HCT116 (cell line): Measurements from ENCODE around the gene WWOX. TPM values are rescaled to one million over a fixed set of nuclear protein-coding genes. Genes with fewer than 3 reads are reported as not detected.
A peak's percentile ranks its signal among the peaks of the same experiment; 100 is the strongest.

ENCODE experiments used
- ATAC-seq: fragments of 200-7000 bp; cut with Tn5 transposase; 2 replicates; pipeline ENCODE4 v1.9.1; 2020; ENCODE audit warnings: mild to moderate bottlenecking, moderate library complexity
- BruUV-seq: library from RNA; stranded (reverse); fragments of 400-500 nt; replicated peaks from 2 replicates; lab custom pipeline; 2021; lab: Mats Ljungman, UMichigan
- CTCF ChIA-PET: fragments of 300-600 bp; sonication (Branson Sonifier 250); formaldehyde crosslinking; loops from one replicate; lab custom pipeline; 2021; ENCODE audit warnings: antibody characterized with exemption; lab: Charles Lee
- POLR2A ChIA-PET: fragments of 300-600, 350-600 bp; sonication (Branson Sonifier 250); formaldehyde crosslinking; loops from one replicate; lab custom pipeline; 2021; ENCODE audit warnings: antibody characterized with exemption; lab: Charles Lee
- RAD21 ChIA-PET, 2 experiments: fragments of 300-600 bp; sonication (Branson Sonifier 250); formaldehyde crosslinking; loops; one replicate each; lab custom pipeline; 2023; ENCODE audit warnings: low total read pairs in 2 of 2; ENCODE audit not compliant: uncharacterized antibody in 2 of 2, unreplicated experiment in 2 of 2, low non-redundant PET in 1 of 2; lab: Charles Lee
- DNase-seq: peaks from one replicate; pipeline ENCODE4 v3.0.0-alpha.2; 2010; ENCODE audit warnings: low read depth, low spot score
- H2AFZ ChIP-seq: fragments of 200-600 bp; shearing (Covaris generic), sonication (generic); 2 replicates; pipeline ENCODE4 v1.6.1; 2017; ENCODE audit warnings: low read depth, mixed run types, mixed read lengths, antibody characterized with exemption, low read length; ENCODE audit not compliant: poor library complexity, severe bottlenecking
- H3K27ac ChIP-seq: 2 replicates; pipeline ENCODE4 v1.5.1; 2012; ENCODE audit warnings: low read depth, low read length
- H3K27me3 ChIP-seq: fragments of 200-600 bp; sonication (generic); 2 replicates; pipeline ENCODE4 v1.6.1; 2016; ENCODE audit warnings: mixed run types, low read length, mixed read lengths; ENCODE audit not compliant: insufficient read depth
- H3K36me3 ChIP-seq, 2 experiments: fragments of 200-500 bp in 1 of 2; fragments of 200-600 bp in 1 of 2; sonication (Bioruptor generic) in 1 of 2; sonication (generic) in 1 of 2; 2 replicates each; pipeline versions ENCODE4 v1.5.1 to v1.6.1; 2014 to 2016; ENCODE audit warnings: low read length in 2 of 2, inconsistent platforms in 1 of 2, mixed read lengths in 1 of 2, mixed run types in 1 of 2; ENCODE audit not compliant: insufficient read depth in 2 of 2, control insufficient read depth in 1 of 2
- H3K4me1 ChIP-seq, 2 experiments: fragments of 200-600 bp in 1 of 2; sonication (generic) in 1 of 2; 2 replicates each; pipeline versions ENCODE4 v1.5.1 to v1.6.1; 2012 to 2017; ENCODE audit warnings: low read length in 2 of 2, inconsistent platforms in 1 of 2, mild to moderate bottlenecking in 1 of 2, mixed read lengths in 1 of 2, mixed run types in 1 of 2, moderate library complexity in 1 of 2; ENCODE audit not compliant: insufficient read depth in 2 of 2, control insufficient read depth in 1 of 2
- H3K4me2 ChIP-seq: fragments of 200-600 bp; sonication (generic); 2 replicates; pipeline ENCODE4 v1.6.1; 2017; ENCODE audit warnings: mixed run types, low read length, mixed read lengths
- H3K4me3 ChIP-seq, 2 experiments: fragments of 200-600 bp in 1 of 2; sonication (generic) in 1 of 2; replicated peaks in 1 of 2; 2 replicates each; pipeline ENCODE4 v1.5.1; 2011 to 2016; ENCODE audit warnings: low read length in 2 of 2, control low read depth in 1 of 2, low read depth in 1 of 2, mild to moderate bottlenecking in 1 of 2, mixed read lengths in 1 of 2, mixed run types in 1 of 2
- H3K79me2 ChIP-seq: fragments of 200-600 bp; sonication (generic); 2 replicates; pipeline ENCODE4 v1.6.1; 2017; ENCODE audit warnings: mild to moderate bottlenecking, mixed run types, low read length, moderate library complexity, mixed read lengths; ENCODE audit not compliant: insufficient read depth
- H3K9ac ChIP-seq: fragments of 200-600 bp; sonication (generic); 2 replicates; pipeline ENCODE4 v1.6.1; 2016; ENCODE audit warnings: low read length, mixed read lengths
- H3K9me2 ChIP-seq: fragments of 200-600 bp; sonication (generic), shearing (Covaris generic); 2 replicates; pipeline ENCODE4 v1.6.1; 2017; ENCODE audit warnings: mixed run types, mild to moderate bottlenecking, moderate library complexity; ENCODE audit not compliant: insufficient read depth
- H3K9me3 ChIP-seq, 2 experiments: fragments of 200-500 bp in 1 of 2; fragments of 200-600 bp in 1 of 2; sonication (Bioruptor generic) in 1 of 2; sonication (generic) in 1 of 2; 2 replicates each; pipeline ENCODE4 v1.6.1; 2014 to 2017; ENCODE audit warnings: low read length in 2 of 2, mixed read lengths in 2 of 2, inconsistent platforms in 1 of 2, low read depth in 1 of 2, mild to moderate bottlenecking in 1 of 2, mixed run types in 1 of 2, moderate library complexity in 1 of 2; ENCODE audit not compliant: control insufficient read depth in 1 of 2, insufficient read depth in 1 of 2
- H4K20me1 ChIP-seq: fragments of 200-600 bp; sonication (generic), shearing (Covaris generic); 2 replicates; pipeline ENCODE4 v1.6.1; 2017; ENCODE audit warnings: mixed run types, mild to moderate bottlenecking, moderate library complexity; ENCODE audit not compliant: insufficient read depth
- EZH2 ChIP-seq: fragments of 200-600 bp; sonication (generic); IDR thresholded peaks from 2 replicates; pipeline ENCODE4 v1.6.1; 2017; ENCODE audit warnings: antibody characterized with exemption, mixed run types
- JUND ChIP-seq: IDR thresholded peaks from 2 replicates; pipeline ENCODE4 v1.6.1; 2012
- RAD21 ChIP-seq: IDR thresholded peaks from 2 replicates; pipeline ENCODE4 v1.6.1; 2012; ENCODE audit warnings: low read depth, mild to moderate bottlenecking
- TCF7L2 ChIP-seq: IDR thresholded peaks from 2 replicates; pipeline ENCODE4 v1.7.0; 2011; ENCODE audit warnings: borderline replicate concordance, inconsistent platforms; ENCODE audit not compliant: insufficient read depth, insufficient read length; ENCODE audit errors: extremely low read depth
- YY1 ChIP-seq: IDR thresholded peaks from 2 replicates; pipeline ENCODE4 v1.6.1; 2011; ENCODE audit warnings: low read length, low read depth, moderate library complexity, mild to moderate bottlenecking; ENCODE audit not compliant: insufficient replicate concordance; ENCODE audit errors: extremely low read depth
- intact Hi-C: fragments of 100-400 bp; cut with micrococcal nuclease; formaldehyde crosslinking; loops from 2 replicates; pipeline ENCODE4 v1.10.0; 2022
- total RNA-seq: library from RNA; stranded (reverse); gene quantifications from one replicate; pipeline ENCODE4 v1.2.1, GENCODE V29; 2021; ENCODE audit not compliant: unreplicated experiment
- TF ChIP-seq, protein P1 (sequence below), 3 experiments: fragments of 200-600 bp in 1 of 3; sonication (generic) in 1 of 3; IDR thresholded peaks in 2 of 3; conservative IDR thresholded peaks in 1 of 3; 2 replicates each; pipeline ENCODE4 v1.5.1; 2012 to 2017; ENCODE audit warnings: low read depth in 2 of 3, low read length in 2 of 3, antibody characterized with exemption in 1 of 3, borderline replicate concordance in 1 of 3, control low read depth in 1 of 3, mild to moderate bottlenecking in 1 of 3, mixed read lengths in 1 of 3, mixed run types in 1 of 3, moderate library complexity in 1 of 3; ENCODE audit not compliant: insufficient read depth in 1 of 3

Gene WWOX
- total RNA-seq, 1 experiment from 2014 or later = 13.7 TPM

DNA sequence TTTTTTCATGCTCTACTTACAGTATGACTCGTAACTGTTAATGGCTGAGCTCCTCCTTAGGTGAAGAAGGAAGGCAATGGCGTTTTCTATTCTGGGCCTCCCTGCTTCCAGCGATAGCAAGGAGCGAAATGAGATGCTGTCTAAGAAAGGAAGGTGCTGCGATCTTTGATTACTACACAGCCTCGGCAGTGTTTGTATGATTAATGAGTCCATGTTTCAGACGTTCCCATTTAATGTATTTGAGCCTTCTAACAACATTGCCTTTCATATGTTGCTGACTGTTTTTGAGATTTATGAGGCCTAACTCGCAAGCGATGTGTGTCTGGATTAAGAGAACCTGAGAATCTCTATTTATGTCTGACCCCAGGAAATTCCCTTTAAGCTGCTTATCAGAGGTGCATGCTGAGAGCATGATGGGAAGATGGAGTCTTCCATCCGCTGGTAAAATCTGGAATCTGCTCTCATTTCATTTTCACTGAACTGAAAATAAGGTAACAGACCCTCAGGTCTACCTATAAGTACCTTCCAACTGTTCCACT, 403.4 kb downstream of the WWOX start (continued):
- no peak for TF ChIP-seq YY1
- no peak for TF ChIP-seq TCF7L2
- TF ChIP-seq RAD21 = no peak
- TF ChIP-seq, all 23 proteins: peak for 0

DNA sequence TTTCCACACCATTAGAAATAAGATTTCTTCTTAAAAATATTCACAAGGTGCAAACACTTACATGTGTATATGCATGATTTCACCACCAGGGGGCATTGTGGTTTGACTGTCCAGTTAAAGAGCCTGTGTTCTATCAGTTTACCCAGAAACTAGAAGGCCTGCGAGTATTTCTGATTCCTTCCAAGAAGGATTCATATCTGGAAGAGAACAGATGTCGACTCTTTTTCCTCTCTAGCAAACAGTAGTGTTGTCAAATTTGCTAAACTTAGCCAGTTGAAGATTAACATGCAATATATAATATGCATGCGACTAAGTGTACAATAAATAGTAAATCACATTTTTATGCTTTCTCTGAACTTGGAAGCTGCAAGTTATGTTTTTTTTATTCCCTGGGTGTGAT, 404.1 kb downstream of the WWOX start:
- POLR2A ChIA-PET = no interaction called here
- H4K20me1 ChIP-seq = no peaks in the 10 kb centered on the region
- CTCF ChIA-PET = no interaction called here
- intact Hi-C loops = no loop called here
- no peaks in the 10 kb centered on the region for H3K4me1 ChIP-seq
- H3K36me3 ChIP-seq = no peaks in the 10 kb centered on the region
- no peak for ATAC-seq
- H3K27me3 ChIP-seq = no peaks in the 10 kb centered on the region
- H3K27ac ChIP-seq = no peak overlapping the region
- no peak overlapping the region for H2AFZ ChIP-seq
- no TSS peak for BruUV-seq
- RAD21 ChIA-PET = no interaction called here
- no peak overlapping the region for H3K9ac ChIP-seq
- no peaks in the 10 kb centered on the region for H3K79me2 ChIP-seq
- DNase-seq = peak; percentile 7
- H3K4me2 ChIP-seq = no peak overlapping the region
- no peaks in the 10 kb centered on the region for H3K9me3 ChIP-seq
- no peak overlapping the region for H3K4me3 ChIP-seq
- TF ChIP-seq RAD21 (peak; percentile 28; the same call in 1 of the 2 replicates), JUND (no peak), EZH2 (no peak)
- TF ChIP-seq, protein P1, sequence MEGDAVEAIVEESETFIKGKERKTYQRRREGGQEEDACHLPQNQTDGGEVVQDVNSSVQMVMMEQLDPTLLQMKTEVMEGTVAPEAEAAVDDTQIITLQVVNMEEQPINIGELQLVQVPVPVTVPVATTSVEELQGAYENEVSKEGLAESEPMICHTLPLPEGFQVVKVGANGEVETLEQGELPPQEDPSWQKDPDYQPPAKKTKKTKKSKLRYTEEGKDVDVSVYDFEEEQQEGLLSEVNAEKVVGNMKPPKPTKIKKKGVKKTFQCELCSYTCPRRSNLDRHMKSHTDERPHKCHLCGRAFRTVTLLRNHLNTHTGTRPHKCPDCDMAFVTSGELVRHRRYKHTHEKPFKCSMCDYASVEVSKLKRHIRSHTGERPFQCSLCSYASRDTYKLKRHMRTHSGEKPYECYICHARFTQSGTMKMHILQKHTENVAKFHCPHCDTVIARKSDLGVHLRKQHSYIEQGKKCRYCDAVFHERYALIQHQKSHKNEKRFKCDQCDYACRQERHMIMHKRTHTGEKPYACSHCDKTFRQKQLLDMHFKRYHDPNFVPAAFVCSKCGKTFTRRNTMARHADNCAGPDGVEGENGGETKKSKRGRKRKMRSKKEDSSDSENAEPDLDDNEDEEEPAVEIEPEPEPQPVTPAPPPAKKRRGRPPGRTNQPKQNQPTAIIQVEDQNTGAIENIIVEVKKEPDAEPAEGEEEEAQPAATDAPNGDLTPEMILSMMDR (IDR thresholded peaks at IDR 0.05 in 2 of 3, conservative IDR thresholded peaks at IDR 0.05 in 1 of 3; ENCODE audit: borderline replicate concordance in 1 of 3, insufficient read depth in 1 of 3, low read depth in 2 of 3, low read length in 2 of 3) = peak in 2 of 3 experiments; percentile 40 to 60; a peak in 3 of 6 replicates
- no peaks in the 10 kb centered on the region for H3K9me2 ChIP-seq
